ENCODE measurements around the gene FMO5. TPM values are rescaled to one million over a fixed set of nuclear protein-coding genes. Genes with fewer than 3 reads are reported as not detected.
"Not testable (repeated sequence)": the region's sequence is repeated elsewhere in the genome, so short reads cannot be mapped to it uniquely, and the experiment has no call there.

Gene FMO5
- total RNA-seq, 1 experiment from 2014 or later = 1.7 TPM

DNA sequence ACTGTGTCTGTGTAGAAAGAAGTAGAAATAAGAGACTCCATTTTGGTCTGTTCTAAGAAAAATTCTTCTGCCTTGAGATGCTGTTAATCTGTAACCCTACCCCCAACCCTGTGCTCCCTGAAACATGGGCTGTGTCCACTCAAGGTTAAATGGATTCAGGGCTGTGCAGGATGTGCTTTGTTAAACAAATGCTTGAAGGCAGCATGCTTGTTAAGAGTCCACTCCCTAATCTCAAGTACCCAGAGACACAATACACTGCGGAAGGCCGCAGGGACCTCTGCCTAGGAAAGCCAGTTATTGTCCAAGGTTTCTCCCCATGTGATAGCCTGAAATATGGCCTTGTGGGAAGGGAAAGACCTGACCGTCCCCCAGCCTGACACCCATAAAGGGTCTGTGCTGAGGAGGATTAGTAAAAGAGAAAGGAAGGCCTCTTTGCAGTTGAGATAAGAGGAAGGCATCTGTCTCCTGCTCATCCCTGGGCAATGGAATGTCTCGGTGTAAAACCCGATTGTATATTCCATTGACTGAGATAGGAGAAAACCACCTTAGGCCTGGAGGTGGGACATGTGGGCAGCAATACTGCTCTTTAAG lies 15.1 kb upstream of the FMO5 start:
- DNase-seq (ENCODE audit: low read depth) = not testable (repeated sequence)

DNA sequence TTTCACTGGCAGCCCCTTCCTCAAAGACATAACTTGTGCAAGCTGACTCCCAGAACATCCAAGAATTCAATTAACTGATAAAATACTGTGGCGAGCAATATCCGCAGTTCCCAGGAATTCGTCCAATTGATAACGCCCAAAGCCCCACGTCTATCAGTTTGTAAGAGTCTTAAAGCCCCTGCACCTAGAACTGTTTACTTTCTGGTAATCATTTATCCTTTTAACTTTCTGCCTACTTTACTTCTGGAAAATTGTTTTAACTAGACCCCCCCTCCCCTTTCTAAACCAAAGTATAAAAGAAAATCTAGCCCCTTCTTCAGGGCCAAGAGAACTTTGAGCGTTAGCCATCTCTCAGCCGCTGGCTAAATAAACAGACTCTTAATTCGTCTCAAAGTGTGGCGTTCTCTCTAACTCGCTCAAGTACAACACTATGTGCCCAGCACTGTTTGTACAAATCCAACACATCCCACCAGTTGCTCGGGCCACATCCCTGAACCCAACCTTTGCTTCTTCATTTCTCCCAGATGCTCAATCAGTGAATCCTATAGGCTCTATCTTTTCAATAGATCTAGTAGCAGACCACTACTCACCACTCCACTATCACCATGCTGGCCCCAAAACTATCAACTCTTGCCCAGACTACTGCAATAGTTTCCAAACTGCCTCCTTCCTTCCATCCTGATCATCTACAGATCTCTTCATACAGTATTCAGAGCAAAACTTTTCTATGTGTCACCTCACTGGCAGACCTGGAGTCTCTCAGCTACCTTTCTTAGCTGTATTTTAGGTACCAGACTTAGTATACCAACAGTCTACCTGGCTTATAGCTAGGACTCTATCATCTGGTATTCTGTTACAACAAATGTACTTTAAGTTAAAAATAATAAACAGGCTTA lies 14.0 kb upstream of the FMO5 start:
- DNase-seq (ENCODE audit: low read depth) = no peak

DNA sequence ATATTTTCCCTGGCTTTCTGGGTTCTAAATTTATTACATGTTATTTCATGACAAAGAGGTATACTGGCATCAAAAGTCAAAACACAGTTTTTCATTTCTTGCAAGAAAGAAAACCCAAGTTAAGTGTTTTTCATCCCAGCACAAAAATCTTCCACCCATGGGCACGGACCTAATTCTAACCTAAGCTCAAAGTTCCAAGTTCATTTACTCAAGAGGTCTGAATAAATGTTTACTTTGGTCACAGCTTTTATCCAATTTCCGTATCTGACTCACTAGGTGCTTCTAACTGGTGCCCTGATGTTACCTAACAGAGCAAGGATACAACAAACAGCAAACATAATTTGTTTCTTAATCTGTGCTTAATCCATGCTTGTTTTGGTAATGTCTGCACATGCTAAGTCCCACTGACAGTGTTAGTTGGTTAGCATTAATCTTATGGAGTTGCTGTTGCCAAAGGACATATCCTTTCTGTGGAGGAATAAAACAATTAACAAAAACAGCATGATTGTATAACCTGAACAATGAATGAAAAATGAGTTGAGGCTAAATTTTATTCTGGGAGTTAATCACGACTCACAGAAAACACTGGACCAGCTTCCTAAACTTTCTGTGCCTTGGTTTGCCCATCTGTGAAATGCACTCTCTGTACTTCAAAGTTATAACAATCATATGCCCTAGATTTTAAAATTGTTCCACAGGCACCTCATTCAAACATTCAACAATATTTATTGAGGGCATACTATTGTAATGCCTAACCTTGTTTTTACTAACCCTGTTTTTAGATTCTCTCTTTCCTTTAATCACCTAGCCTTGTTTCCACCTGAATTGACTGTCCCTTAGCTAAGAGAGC lies 13.1 kb upstream of the FMO5 start:
- DNase-seq (ENCODE audit: low read depth) = no peak

DNA sequence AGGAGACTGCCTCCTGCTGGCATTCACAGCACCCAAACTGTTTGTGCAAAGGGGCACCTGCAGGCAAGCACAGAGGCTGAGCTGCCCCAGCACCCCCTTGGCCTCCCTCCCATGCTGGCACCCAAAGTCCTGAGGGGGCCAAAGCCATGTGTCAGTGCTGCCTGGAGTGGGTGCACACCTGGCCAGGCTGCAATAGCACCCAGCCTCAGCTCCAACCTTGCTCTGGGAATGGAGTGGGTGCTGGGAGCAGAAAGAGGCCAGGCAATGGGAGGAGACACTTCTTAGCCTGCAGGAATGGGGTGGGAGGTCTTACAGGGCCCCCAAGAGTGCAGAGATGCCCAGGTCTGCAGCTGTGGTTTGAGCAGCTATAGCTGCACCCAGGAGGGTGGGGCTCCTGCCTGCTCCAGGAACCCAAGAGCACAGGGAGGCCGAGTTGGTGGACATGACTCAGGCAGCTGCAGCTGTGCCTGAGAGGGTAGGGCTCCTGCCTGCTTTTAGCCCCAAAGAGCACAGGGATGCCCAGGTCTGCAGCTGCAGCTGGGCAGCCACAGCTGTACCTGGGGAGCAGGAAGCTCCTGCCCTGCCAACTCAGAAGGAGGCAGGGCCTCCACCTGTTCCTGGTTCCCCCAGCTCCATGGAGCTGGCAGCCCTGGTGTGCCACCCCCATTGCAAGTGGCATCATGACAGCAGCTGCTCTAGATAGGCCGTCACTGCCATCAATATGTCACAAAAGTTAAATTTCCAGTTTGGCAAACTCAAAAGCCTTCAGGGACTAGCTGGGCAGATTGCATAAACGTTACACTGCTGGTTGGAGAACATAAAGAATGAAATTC lies 12.0 kb upstream of the FMO5 start:
- no peak for DNase-seq (ENCODE audit: low read depth)

DNA sequence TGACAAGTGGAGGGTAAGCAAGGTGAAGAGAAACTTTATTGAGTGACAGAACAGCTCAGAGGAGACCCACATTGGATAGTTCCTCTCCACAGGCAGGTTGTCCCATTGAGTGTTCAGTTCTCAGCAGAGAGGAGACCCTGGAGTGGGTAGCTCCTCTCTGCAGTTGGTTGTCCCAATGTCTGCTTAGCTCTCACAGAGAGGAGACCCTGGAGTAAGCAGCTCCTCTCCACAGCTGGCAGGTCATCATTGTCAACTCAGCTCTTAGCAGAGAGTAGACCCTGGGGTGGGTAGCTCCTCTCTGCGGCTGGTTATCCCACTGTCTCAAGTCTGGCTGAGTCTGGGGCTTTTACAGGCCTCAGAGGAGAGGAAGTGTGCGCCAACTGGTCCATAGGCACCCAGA lies 11.3 kb upstream of the FMO5 start:
- DNase-seq (ENCODE audit: low read depth) = no peak

DNA sequence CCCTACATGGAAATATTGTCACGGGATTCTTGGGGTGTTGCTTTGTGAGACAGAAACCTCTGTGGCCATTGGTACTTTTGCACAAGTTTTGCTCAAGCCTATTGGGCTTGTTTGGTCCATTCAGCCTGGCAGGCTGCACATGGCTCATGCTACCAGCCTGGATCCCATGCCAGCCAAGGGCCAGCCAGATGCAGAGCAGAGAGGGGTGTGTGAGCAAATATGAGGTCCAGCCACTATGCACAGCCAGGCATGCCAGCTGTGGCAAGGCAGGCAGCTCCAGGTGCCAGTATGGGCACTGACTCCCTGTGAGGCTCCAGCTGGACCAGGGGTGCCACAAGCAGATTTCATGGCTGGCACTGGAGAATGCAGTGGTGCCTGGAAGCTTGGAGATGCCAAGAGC lies 10.7 kb upstream of the FMO5 start:
- DNase-seq (ENCODE audit: low read depth) = no peak

DNA sequence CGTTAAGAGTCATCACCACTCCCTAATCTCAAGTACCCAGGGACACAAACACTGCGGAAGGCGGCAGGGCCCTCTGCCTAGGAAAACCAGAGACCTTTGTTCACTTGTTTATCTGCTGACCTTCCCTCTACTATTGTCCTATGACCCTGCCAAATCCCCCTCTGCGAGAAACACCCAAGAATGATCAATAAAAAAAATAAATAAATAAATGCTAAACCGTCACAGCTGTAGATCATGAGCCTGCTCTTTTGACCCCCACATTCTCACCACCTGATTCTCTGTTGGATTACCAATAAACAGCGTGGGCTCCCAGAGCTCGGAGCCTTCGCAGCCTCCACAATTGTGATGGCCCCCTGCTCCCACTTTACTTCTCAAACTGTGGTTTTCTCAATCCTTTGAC lies 8.8 kb upstream of the FMO5 start:
- DNase-seq (ENCODE audit: low read depth) = not testable (repeated sequence)

DNA sequence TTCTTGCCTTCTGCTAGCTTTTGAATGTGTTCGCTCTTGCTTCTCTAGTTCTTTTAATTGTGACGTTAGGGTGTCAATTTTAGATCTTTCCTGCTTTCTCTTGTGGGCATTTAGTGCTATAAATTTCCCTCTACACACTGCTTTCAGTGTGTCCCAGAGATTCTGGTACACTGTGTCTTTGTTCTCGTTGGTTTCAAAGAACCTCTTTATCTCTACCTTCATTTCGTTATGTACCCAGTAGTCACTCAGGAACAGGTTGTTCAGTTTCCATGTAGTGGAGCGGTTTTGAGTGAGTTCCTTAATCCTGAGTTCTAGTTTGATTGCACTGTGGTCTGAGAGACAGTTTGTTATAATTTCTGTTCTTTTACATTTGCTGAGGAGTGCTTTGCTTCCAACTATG lies 5.9 kb upstream of the FMO5 start:
- DNase-seq (ENCODE audit: low read depth) = not testable (repeated sequence)

DNA sequence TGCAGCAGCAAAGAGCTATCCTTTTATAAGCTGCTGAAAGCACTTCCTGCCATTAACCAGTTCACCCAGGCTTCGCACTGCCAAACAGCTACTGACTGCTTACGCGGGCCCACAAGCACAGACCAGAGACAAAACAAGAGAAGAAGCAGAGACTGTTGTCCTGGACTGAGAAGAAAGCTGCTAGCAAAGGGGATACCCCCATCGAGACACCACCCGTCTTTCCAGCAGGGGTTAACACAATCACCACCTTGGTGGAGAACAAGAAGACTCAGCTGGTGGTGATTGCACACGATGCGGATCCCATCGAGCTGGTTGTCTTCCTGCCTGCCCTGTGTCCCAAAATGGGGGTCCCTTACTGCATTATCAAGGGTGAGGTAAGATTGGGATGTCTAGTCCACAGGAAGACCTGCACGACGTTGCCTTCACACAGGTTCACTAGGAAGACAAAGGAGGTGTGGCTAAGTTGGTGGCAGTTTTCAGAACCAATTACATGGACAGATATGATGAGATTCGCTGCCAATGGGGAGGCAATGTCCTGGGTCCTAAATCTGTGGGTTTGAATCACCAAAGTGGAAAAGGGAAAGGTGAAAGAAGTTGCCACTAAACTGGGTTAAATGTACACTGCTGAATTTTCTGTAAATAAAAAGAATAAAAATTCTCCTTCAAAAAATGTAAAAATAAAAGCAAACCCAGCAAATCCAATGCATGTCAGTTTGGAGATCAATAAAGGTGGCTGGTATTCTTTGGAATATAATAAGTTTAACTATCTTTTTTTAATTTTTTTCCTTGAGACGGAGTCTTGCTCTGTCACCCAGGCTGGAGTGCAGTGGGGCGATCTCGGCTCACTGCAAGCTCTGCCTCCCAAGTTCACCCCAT lies 1.2 kb downstream of the FMO5 start:
- DNase-seq (ENCODE audit: low read depth) = no peak

DNA sequence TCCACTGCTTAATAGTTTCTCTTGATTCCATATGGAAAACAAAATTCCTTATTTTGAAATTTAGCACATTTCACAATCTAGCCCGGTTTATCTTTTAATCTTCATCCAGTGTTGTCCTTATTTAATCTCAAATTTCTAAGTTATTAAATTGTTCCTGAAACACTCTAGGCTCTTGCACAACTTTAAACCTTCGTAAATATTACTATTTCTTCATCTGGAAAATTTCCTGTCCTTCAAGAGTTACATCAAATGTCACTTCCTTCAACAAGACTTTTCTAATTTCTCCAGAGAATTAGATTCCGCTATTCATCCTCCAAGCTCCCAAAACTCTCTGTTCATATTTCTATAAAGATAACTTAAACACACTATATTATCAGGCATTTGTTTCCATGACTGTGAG lies 6.5 kb downstream of the FMO5 start:
- DNase-seq (ENCODE audit: low read depth) = no peak

DNA sequence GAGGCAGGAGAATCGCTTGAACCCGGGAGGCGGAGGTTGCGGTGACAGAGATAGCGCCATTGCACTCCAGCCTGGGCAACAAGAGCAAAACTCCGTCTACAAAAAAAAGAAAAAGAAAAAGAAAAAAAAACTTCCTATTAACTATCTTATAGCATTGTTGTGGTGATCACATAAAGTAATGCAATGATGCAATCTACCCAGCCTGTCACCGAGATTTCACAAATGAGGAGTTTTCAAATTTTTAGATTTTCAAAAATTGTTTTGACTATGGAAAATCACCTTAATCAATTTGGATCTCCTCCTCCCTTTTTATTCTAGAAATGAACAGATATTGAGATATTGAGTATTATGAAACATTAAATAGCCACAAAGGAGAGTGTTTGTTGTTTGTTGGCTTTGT lies 8.0 kb downstream of the FMO5 start:
- no peak for DNase-seq (ENCODE audit: low read depth)

DNA sequence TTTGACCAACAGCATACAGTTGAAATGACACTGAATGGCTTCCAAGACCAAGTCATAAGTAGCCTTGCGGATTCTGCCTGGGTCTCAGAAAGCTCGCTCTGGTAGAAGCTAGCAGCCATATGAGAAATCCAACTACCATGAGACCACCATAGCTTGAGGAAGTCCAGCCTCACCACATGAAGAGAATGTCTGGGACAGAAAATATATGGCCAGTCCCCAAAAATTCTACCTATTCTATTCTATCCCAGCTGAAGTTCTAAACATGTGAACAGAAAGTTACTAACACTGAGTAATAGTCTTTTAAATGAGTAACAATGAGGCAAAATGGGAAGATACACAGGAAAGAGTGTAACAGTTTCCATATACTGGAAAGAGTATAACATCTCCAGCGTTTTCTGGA lies 9.0 kb downstream of the FMO5 start:
- DNase-seq (ENCODE audit: low read depth) = no peak

DNA sequence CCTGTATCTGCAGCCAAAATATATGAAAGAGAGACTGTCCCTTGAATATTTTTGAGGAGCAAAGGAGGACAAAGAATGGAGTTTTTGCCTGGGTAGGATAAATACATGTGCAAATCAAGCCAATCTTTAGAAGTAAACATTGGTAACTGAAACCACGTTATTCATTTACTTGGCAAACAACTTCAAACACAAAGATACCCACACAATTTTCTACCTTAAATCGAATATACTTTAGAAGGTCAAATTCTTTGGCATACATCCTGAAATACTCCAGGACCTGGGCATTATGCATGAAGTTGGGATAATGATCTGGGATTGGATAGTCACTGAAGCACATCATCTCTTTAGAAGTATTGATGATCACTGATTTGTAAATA lies 9.6 kb downstream of the FMO5 start:
- no peak for DNase-seq (ENCODE audit: low read depth)

DNA sequence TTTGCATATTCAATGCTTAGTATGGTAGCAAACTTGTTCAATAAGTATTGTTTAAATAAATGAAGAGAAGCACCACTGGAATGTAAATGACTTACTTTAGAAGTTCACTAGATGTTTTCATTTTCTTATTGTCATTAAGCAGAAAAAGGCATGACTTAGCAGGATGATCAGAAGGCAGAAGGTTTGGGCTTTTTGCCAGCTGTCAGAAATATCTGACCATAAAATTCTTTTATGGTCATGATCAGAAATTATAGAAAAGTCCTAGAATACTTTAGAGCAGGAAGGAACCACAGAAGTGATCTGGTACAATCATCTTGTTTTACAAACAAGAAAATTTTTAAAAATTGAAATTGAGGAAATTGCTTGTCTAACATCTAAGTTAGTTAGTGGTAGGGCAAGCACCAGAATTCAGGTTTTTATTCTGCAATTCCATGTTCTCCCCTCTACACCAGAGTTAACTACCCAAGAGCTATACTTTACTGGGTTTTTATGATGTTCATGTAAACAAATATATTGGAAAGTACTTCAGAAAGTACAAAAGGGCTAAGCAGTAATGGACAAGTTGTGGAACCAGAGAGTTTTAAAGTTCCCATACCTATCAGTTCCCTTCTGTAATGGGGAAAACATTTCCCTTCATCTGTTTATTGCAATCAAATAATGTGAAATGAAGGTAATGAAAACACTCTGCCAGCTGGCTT lies 10.1 kb downstream of the FMO5 start:
- no peak for DNase-seq (ENCODE audit: low read depth)

DNA sequence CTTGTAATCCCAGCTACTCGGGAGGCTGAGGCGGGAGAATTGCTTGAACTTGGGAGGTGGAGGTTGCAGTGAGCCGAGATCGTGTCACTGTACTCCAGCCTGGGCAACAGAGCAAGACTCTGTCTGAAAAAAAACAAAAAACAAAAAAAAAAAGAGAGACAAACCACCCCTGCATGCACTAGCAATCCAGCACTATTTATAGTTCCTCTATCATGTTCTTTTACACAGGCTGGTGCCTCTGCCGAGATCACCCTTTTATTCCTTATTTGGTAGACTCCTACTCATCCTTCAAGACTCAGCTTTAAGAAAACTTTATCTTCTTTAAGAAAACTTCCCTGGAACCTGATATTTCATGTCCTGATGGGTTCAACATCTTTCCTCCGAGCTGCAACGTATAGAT lies 10.8 kb downstream of the FMO5 start:
- no peak for DNase-seq (ENCODE audit: low read depth)

DNA sequence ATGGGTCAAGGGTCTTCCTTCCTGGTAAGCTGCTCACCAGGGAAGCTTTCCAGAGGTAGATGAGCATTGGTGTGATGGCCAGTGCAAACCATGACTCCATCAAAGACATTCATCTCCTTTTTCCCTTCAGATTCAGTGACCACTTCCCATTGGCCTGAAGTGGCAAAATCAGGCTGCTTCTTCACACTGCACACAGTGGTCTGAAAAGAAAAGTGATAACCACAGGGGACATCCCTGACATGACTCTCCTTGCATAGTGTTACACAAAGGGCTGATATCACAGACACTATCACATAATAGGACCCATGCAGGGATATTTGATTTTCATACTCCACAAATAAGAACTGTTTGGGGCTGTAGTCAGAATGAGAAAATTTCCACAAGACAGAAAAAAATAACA lies 11.9 kb downstream of the FMO5 start:
- no peak for DNase-seq (ENCODE audit: low read depth)

DNA sequence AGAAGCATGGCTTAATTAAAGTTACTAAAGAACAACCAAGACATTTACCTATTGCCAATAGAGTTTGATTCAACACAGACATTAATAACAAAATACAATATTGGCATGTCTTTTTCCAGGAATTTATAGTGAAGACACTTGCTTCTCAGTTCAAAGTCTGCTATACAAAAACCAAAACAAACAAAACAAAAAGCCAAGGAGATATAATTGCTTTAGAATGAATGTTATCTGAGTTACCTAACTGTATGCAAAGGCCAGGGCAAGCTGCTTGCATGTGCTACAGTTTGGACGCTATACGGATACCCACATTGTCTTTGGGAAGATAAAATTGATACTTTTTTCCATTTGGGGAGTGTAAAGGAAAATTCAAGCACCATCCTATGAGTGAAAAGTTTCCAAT lies 13.6 kb downstream of the FMO5 start:
- DNase-seq (ENCODE audit: low read depth) = no peak

DNA sequence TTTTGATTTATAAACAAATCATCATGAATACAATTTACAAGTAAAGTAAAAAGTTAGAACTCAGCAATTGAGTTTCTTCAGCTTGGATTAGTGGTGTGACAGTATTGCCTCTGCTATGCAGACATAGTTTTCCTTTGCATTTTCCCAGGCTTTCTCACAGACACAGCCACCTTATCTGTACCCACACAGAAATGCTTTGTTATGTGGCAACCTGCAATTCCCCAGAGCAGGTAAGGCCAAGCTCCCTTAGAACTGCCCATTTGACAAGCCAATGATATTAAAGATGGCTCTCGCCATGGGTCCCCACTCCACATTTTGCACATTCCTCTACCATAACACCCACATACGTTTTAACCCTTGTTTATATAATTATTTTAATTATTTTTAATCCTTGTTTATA lies 14.2 kb downstream of the FMO5 start:
- no peak for DNase-seq (ENCODE audit: low read depth)

DNA sequence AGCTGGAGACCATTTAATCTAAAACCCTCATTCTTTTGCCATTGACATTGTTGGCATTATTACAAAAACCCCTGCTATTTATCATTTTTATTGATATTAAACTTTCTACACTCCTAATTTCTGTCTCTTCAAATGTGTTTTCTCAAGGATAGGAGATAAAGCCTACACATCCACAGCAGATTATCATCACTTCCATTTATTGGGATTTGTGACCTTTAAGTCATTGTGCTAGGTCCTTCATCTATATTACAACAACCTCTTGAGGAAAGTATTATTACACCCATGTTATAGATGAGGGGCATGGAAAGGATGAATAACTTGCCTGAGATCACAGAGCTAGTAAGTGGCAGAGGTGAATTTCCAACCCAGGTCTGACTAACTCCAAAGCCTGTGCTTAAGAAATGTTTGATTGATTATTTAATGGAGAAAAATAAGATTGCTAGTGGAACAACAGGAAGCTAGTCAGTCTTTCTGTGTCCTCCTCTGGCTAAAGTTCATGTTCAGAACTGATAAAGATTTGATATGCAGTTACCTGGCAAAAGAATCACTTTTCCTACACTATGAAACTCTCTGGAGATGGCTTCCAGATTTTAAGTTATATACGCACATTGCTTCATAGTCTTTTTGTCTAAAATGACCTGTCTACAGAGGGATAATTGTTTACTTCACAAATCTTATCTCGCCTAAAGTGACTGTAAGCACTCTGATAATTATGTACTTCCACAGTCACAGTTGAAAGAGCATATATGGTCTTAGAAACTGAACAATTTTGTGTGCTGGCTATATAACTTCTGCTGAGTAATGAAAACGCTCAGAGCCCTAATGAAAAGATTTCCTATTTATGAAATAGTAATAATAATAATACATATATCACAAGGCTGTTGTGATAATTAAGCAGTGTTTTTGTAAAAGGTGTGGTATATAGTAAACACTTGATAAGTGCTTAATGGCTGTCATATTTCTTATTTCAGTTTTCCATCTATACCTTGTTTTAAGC lies 15.0 kb downstream of the FMO5 start:
- DNase-seq (ENCODE audit: low read depth) = no peak

All from Daoy (cell line).